ENCODE data around the gene MINK1. TPM values are rescaled to one million over a fixed set of nuclear protein-coding genes. Genes with fewer than 3 reads are reported as not detected.
"Not testable (repeated sequence)": the region's sequence is repeated elsewhere in the genome, so short reads cannot be mapped to it uniquely, and the experiment has no call there.

The MINK1 gene
- total RNA-seq, 1 experiment from 2014 or later: 28.7 TPM

DNA sequence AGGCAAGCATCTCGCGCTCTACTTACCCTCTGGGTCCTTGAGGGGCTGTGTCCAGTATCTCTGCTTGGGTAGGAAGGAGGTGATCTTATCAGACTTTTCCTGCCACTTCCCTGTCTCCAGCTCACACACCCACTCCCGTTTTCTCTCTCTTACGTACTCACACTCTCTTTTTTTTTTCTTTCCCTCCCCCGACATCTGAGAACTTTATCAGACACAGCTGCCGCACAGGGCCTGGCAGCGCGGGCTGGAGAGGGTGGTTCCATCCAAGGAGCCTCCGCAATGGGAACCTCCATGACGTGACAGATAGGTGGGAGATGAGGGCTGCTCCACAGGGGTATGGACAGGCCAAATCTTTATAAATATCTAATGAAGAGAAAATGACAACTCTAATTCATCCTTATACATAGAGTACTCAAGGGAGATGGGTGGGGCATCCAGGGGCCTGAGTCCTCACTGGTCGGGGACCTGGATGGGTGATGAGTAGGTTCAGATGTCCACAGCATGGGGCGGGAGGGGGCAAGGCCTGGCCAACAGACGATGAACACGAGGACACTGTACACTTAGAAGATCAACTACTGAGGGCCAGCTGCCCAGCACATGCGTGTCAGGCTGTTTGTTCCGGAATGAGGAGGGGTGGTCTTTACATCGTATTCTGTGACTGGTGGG is 23.3 kb downstream of the MINK1 start:
- H3K9me3 ChIP-seq (ENCODE audit: low read length): no peaks in the 10 kb centered on the region
- DNase-seq: no peak
- H3K79me2 ChIP-seq (ENCODE audit: low read length): peaks cover 72% of the 10 kb centered on the region
- H3K4me3 ChIP-seq (ENCODE audit: low read length): no peak overlapping the region
- H2AFZ ChIP-seq (ENCODE audit: low read length): no peak overlapping the region
- no peak overlapping the region for H3K9ac ChIP-seq (ENCODE audit: low read length)
- H3K4me1 ChIP-seq (ENCODE audit: low read length): peaks cover 15% of the 10 kb centered on the region
- no peak overlapping the region for H3K4me2 ChIP-seq (ENCODE audit: low read depth, low read length, poor library complexity, severe bottlenecking)
- H3K9me2 ChIP-seq (replicated peaks; ENCODE audit: insufficient read depth, low read length): no peaks in the 10 kb centered on the region
- no peaks in the 10 kb centered on the region for H3K27me3 ChIP-seq (ENCODE audit: low read length)
- H3K36me3 ChIP-seq (ENCODE audit: insufficient read depth, low read length): no peaks in the 10 kb centered on the region
- no peaks in the 10 kb centered on the region for H4K20me1 ChIP-seq (ENCODE audit: insufficient read depth, low read depth, low read length)
- no peak overlapping the region for H3K27ac ChIP-seq (ENCODE audit: low read length)

DNA sequence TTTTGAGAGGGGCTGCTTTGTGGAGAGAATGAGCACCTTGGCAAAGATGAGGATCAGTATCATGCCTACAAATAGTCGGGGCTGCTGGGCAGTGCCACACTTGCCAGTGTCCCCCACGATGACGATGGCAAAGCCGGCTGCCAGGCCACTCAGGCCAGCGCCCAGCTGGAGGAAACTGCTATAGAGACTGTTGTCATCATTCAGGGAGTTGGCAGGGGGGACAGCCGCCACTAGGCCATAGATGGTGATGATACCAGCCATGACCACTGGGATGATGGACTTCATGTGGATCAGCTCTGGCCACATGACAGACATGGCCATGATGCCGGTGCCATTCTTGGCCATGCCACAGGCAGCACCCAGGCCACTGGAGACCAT is 23.8 kb downstream of the MINK1 start:
- Histone ChIP-seq H4K20me1 (ENCODE audit: insufficient read depth, low read depth, low read length) (no peaks in the 10 kb centered on the region), H3K4me2 (ENCODE audit: low read depth, low read length, poor library complexity, severe bottlenecking) (no peak overlapping the region), H3K9me3 (ENCODE audit: low read length) (no peaks in the 10 kb centered on the region), H3K36me3 (ENCODE audit: insufficient read depth, low read length) (no peaks in the 10 kb centered on the region; the same call in 1 of the 2 replicates), H2AFZ (ENCODE audit: low read length) (no peak overlapping the region), H3K9ac (ENCODE audit: low read length) (no peak overlapping the region), H3K27me3 (ENCODE audit: low read length) (no peaks in the 10 kb centered on the region), H3K79me2 (ENCODE audit: low read length) (peaks cover 72% of the 10 kb centered on the region), H3K27ac (ENCODE audit: low read length) (no peak overlapping the region), H3K4me3 (ENCODE audit: low read length) (no peak overlapping the region), H3K9me2 (replicated peaks; ENCODE audit: insufficient read depth, low read length) (no peaks in the 10 kb centered on the region), H3K4me1 (ENCODE audit: low read length) (peaks cover 15% of the 10 kb centered on the region)
- no peak for DNase-seq

DNA sequence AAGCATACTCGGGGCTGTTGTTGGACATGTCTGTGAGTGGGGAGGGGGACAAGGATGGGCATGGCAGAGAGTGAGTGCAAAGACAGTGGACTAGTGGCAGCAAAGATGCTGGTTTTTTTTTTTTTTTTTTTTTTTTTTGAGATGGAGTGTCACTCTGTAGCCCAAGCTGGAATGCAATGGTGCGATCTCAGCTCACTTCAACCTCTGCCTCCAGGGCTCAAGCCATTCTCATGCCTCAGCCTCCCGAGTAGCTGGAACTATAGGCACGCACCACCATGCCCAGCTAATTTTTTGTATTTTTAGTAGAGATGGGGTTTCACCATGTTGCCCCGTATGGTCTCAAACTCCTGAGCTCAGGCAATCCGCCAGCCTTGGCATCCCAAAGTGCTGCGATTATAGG is 24.2 kb downstream of the MINK1 start:
- not testable (repeated sequence) for H3K36me3 ChIP-seq (ENCODE audit: insufficient read depth, low read length); DNase-seq; H2AFZ ChIP-seq (ENCODE audit: low read length); H3K4me2 ChIP-seq (ENCODE audit: low read depth, low read length, poor library complexity, severe bottlenecking); H3K9ac ChIP-seq (ENCODE audit: low read length); H3K9me2 ChIP-seq (replicated peaks; ENCODE audit: insufficient read depth, low read length); H3K9me3 ChIP-seq (ENCODE audit: low read length); H3K27ac ChIP-seq (ENCODE audit: low read length); H3K4me3 ChIP-seq (ENCODE audit: low read length); H3K27me3 ChIP-seq (ENCODE audit: low read length); H4K20me1 ChIP-seq (ENCODE audit: insufficient read depth, low read depth, low read length)
- Histone ChIP-seq H3K4me1 (ENCODE audit: low read length) (peaks cover 15% of the 10 kb centered on the region), H3K79me2 (ENCODE audit: low read length) (peaks cover 71% of the 10 kb centered on the region)

DNA sequence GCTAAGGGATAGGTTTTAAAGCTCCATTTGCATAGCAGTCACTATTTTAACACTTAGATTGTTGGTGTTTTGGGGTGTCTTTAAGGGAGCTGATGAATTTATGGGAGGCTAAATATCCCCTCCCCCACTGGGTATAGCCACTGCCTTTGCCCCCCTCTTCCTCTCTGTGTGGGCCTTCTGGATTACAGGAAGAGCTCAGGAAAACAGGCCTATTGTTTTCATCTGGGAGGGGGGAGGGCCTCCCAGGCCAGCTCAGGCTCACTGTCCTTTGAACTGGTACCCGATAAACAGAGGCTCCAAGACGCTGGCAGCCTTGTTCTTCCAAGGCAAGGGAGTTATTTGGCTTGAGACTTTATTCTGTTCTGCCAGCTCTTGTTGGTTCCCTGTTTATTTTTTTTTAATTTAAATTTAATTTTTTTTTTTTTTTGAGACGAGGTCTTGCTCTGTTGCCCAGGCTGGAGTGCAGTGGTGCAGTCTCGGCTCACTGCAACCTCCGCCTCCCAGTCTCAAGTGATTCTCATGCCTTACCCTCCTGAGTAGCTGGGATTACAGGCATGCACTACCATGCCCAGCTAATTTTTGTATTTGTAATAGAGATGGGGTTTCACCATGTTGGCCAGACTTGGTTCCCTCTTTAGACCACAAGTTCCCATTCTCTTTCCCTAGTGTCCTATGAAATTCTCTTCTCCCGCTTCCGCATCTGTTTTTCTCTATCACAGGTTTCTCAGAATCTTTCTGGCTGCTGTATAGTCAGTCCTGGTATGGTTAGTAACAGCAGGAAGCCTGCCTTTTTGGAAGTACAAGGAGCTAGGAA is 25.1 kb downstream of the MINK1 start:
- Histone ChIP-seq H2AFZ (ENCODE audit: low read length) (no peak overlapping the region), H3K27ac (ENCODE audit: low read length) (no peak overlapping the region), H3K79me2 (ENCODE audit: low read length) (peaks cover 76% of the 10 kb centered on the region), H3K9ac (ENCODE audit: low read length) (no peak overlapping the region), H3K4me2 (ENCODE audit: low read depth, low read length, poor library complexity, severe bottlenecking) (no peak overlapping the region), H4K20me1 (ENCODE audit: insufficient read depth, low read depth, low read length) (no peaks in the 10 kb centered on the region), H3K36me3 (ENCODE audit: insufficient read depth, low read length) (no peaks in the 10 kb centered on the region; the same call in 1 of the 2 replicates), H3K4me3 (ENCODE audit: low read length) (no peak overlapping the region), H3K9me3 (ENCODE audit: low read length) (no peaks in the 10 kb centered on the region), H3K4me1 (ENCODE audit: low read length) (peaks cover 15% of the 10 kb centered on the region), H3K9me2 (replicated peaks; ENCODE audit: insufficient read depth, low read length) (no peaks in the 10 kb centered on the region), H3K27me3 (ENCODE audit: low read length) (no peaks in the 10 kb centered on the region)
- DNase-seq: no peak

DNA sequence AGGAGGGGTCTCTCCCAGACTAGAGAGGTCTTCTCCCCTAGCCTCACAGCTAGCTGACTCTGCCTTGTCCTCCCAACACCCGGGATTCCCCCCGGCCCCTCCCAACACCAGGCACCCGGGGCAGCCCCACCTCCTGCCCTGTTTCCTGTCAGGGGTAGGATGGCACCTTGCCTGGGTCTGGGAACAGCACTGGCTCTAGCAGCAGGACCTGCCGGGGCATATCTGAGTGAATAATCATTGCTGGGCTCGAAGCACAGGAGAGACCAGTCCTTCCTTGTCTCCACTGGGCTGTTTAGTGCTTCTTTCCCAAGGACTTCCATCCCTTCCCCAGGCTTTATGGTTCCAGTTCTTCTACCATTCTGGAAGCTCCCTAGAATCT is 25.7 kb downstream of the MINK1 start:
- no peak overlapping the region for H3K4me3 ChIP-seq (ENCODE audit: low read length)
- no peaks in the 10 kb centered on the region for H4K20me1 ChIP-seq (ENCODE audit: insufficient read depth, low read depth, low read length)
- H3K27ac ChIP-seq (ENCODE audit: low read length): no peak overlapping the region
- H3K79me2 ChIP-seq (ENCODE audit: low read length): peaks cover 73% of the 10 kb centered on the region
- H3K9me3 ChIP-seq (ENCODE audit: low read length): no peaks in the 10 kb centered on the region
- no peak for DNase-seq
- no peaks in the 10 kb centered on the region for H3K27me3 ChIP-seq (ENCODE audit: low read length)
- no peaks in the 10 kb centered on the region; the same call in 1 of the 2 replicates for H3K36me3 ChIP-seq (ENCODE audit: insufficient read depth, low read length)
- peaks cover 15% of the 10 kb centered on the region for H3K4me1 ChIP-seq (ENCODE audit: low read length)
- H2AFZ ChIP-seq (ENCODE audit: low read length): no peak overlapping the region
- H3K9me2 ChIP-seq (replicated peaks; ENCODE audit: insufficient read depth, low read length): no peaks in the 10 kb centered on the region
- H3K4me2 ChIP-seq (ENCODE audit: low read depth, low read length, poor library complexity, severe bottlenecking): no peak overlapping the region
- H3K9ac ChIP-seq (ENCODE audit: low read length): no peak overlapping the region

DNA sequence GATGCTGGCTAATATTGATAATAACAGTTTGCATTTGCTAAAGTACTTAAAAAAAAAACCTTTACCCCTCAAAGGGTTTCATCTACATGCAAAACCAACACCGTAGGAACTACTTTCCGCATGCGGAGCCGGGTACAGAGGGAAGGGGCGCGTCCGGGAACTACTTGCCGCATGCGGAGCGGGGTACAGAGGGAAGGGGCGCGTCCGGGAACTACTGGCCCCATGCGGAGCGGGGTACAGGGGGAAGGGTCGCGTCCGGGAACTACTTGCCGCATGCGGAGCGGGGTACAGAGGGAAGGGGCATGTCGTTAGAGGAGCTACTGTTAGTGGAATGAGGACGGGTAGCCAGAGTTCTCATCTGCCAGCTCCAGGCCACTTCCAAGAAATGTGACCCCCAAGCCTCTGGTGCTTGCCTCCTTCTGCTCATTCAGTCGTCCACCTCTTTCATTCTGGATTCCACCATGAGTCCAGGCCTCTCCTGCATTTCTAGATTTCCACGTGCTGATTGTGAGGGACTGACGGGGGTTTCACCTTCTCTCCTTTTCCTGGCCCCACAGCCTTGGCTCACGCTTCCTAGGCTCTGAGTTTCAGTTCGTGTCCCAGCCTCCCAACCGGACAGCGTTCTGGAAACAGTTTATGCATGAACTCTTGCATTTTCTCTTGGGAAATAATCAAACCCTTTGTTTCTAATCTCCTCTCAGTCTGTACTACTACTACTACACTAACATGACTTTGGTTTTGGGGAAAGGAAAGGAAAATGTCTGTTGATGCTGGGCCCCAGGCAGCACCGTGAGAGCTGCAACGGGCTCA is 26.9 kb downstream of the MINK1 start:
- Histone ChIP-seq H3K27ac (ENCODE audit: low read length) (no peak overlapping the region), H3K4me1 (ENCODE audit: low read length) (peaks cover 15% of the 10 kb centered on the region), H3K9me3 (ENCODE audit: low read length) (no peaks in the 10 kb centered on the region), H3K9me2 (replicated peaks; ENCODE audit: insufficient read depth, low read length) (no peaks in the 10 kb centered on the region), H4K20me1 (ENCODE audit: insufficient read depth, low read depth, low read length) (no peaks in the 10 kb centered on the region), H3K4me3 (ENCODE audit: low read length) (no peak overlapping the region), H3K27me3 (ENCODE audit: low read length) (no peaks in the 10 kb centered on the region), H3K79me2 (ENCODE audit: low read length) (peaks cover 67% of the 10 kb centered on the region), H2AFZ (ENCODE audit: low read length) (no peak overlapping the region), H3K36me3 (ENCODE audit: insufficient read depth, low read length) (no peaks in the 10 kb centered on the region; the same call in 1 of the 2 replicates), H3K4me2 (ENCODE audit: low read depth, low read length, poor library complexity, severe bottlenecking) (no peak overlapping the region), H3K9ac (ENCODE audit: low read length) (no peak overlapping the region)
- no peak for DNase-seq

DNA sequence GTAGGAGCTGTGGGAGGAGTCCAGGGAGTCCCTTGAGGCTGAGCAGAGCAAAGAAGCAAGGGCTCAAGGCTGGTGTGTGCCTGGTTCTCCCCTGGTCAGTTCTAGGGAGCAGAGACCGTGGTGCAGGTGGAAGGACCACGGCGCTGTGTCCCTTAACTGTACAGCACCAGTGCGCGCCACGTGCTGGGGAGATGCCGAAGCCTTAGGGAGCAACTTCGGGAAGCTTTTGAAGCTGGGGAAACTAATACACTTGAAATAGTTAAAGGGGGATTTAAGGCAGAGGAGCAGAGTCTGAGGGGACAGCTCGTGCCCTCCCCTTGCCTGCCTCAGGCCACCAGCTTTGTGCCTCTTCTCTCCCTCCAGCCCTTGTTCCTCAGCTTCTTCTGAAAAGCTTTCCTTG is 27.5 kb downstream of the MINK1 start:
- H3K4me1 ChIP-seq (ENCODE audit: low read length): peaks cover 15% of the 10 kb centered on the region
- H3K9me2 ChIP-seq (replicated peaks; ENCODE audit: insufficient read depth, low read length): no peaks in the 10 kb centered on the region
- H3K9ac ChIP-seq (ENCODE audit: low read length): no peak overlapping the region
- no peaks in the 10 kb centered on the region; the same call in 1 of the 2 replicates for H3K36me3 ChIP-seq (ENCODE audit: insufficient read depth, low read length)
- H3K79me2 ChIP-seq (ENCODE audit: low read length): peaks cover 69% of the 10 kb centered on the region
- H4K20me1 ChIP-seq (ENCODE audit: insufficient read depth, low read depth, low read length): no peaks in the 10 kb centered on the region
- no peak overlapping the region for H3K27ac ChIP-seq (ENCODE audit: low read length)
- no peak overlapping the region for H3K4me3 ChIP-seq (ENCODE audit: low read length)
- H3K4me2 ChIP-seq (ENCODE audit: low read depth, low read length, poor library complexity, severe bottlenecking): no peak overlapping the region
- no peak for DNase-seq
- H3K9me3 ChIP-seq (ENCODE audit: low read length): no peaks in the 10 kb centered on the region
- H2AFZ ChIP-seq (ENCODE audit: low read length): no peak overlapping the region
- H3K27me3 ChIP-seq (ENCODE audit: low read length): no peaks in the 10 kb centered on the region

DNA sequence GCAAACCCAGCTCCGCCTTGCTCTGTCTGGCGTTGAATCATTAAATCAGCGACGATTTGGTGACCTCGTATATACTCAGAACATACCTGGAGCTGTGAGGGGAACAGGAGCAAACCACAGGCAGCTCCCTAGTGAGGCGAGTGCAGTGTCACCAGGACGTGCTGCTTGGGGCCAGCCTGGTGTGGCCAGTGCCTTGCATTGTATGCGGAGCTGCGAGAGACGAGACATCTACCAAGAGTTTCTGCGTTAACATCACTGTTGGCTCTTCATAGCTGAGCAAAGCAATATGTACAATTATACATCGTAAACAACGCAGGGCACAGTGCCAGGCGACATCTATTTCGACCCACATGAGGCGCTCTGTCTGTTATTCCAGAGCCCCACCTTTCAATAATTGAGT is 27.9 kb downstream of the MINK1 start:
- Histone ChIP-seq H3K36me3 (ENCODE audit: insufficient read depth, low read length) (no peaks in the 10 kb centered on the region; the same call in 1 of the 2 replicates), H3K4me2 (ENCODE audit: low read depth, low read length, poor library complexity, severe bottlenecking) (no peak overlapping the region), H3K27me3 (ENCODE audit: low read length) (no peaks in the 10 kb centered on the region), H3K9ac (ENCODE audit: low read length) (no peak overlapping the region), H3K79me2 (ENCODE audit: low read length) (peaks cover 71% of the 10 kb centered on the region), H2AFZ (ENCODE audit: low read length) (no peak overlapping the region), H3K27ac (ENCODE audit: low read length) (no peak overlapping the region), H4K20me1 (ENCODE audit: insufficient read depth, low read depth, low read length) (no peaks in the 10 kb centered on the region), H3K9me3 (ENCODE audit: low read length) (no peaks in the 10 kb centered on the region), H3K9me2 (replicated peaks; ENCODE audit: insufficient read depth, low read length) (no peaks in the 10 kb centered on the region), H3K4me1 (ENCODE audit: low read length) (peaks cover 15% of the 10 kb centered on the region), H3K4me3 (ENCODE audit: low read length) (no peak overlapping the region)
- DNase-seq: no peak

All from Karpas-422 (cell line).